ENCODE measurements around the gene DMD. TPM values are rescaled to one million over a fixed set of nuclear protein-coding genes. Genes with fewer than 3 reads are reported as not detected.
"Not testable (repeated sequence)": the region's sequence is repeated elsewhere in the genome, so short reads cannot be mapped to it uniquely, and the experiment has no call there.

DMD gene
- total RNA-seq, 1 experiment from 2014 or later = 6.2 TPM

- in situ Hi-C loops (cut with HindIII; ENCODE audit: low pct_unique_long_range_greater_than_20kb, low sequenced_read_pairs) = no loop called here
- no peak for DNase-seq (ENCODE audit: low read depth)
Observed at GRCh38 chrX:33078273-33078672, 133.1 kb downstream of the DMD start.

DNA sequence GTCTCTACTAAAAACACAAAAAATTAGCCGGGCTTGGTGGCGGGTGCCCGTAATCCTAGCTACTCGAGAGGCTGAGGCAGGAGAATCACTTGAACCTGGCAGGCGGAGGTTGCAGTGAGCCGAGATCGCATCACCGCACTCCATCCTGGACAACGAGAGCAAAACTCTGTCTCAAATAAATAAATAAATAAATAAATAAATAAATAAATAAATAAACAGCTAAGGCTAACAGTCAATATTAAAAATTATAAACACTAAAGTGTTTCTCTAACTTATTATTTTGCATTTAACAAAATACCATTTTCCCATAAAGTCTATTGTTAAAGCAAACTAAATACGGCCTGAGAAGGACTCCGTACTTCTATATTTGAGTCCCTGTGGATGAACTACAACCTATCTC, 137.7 kb downstream of the DMD start:
- in situ Hi-C loops (cut with HindIII; ENCODE audit: low pct_unique_long_range_greater_than_20kb, low sequenced_read_pairs); DNase-seq (ENCODE audit: low read depth): not testable (repeated sequence)

DNA sequence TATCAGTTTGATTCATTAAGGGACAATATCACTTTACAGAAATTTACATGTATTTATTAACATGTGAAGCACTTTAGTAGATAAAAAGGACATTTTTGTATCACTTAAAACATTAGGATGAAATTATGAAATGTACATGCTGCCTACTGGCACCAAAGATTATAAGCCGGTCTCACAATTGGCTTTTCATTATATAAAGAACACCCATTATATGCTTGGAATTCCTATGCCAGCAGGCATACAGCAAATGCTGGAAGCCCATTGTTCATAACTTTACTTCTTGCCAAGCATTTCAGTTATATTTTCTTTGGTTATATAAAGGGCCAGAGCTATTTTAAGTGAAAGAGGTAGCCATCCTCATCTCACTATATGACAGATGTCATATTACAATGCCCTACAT, 145.9 kb downstream of the DMD start:
- in situ Hi-C loops (cut with HindIII; ENCODE audit: low pct_unique_long_range_greater_than_20kb, low sequenced_read_pairs) = no loop called here
- no peak for DNase-seq (ENCODE audit: low read depth)

DNA sequence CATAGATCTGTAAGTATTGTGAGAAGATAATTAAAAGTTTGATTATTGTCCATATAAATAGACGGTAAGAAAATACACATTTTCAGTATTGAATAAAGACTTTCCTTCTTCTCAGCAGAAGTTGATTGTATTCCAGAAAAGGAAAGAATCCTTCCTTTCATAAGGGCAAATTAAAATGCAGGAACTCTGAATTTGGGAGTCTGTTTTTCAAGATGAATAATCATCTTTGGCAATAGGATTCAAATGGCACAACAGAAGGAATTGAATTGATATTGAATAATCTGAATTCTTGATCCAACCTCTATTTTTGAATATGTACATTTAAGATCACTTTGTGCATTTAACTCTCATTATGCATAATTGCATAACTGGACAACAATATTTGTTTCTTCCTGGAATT, 149.3 kb downstream of the DMD start:
- in situ Hi-C loops (cut with HindIII; ENCODE audit: low pct_unique_long_range_greater_than_20kb, low sequenced_read_pairs) = no loop called here
- no peak for DNase-seq (ENCODE audit: low read depth)

DNA sequence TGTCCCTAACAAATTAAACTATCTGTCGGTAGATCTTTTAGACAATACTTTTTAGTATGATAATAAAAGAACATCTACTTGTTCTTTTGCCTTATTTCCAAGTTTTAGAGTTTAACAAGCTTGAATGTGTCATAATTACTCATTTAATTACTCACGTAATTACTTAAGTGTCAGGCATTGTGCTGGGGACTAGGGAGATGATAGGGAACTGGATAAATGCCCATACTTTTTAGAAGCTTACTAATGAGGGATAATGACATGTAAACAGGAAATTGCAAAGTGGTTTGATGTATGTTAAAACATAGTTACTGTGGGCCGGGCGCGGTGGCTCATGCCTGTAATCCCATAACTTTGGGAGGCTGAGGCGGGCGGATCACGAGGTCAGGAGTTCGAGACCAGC, 158.3 kb downstream of the DMD start:
- DNase-seq (ENCODE audit: low read depth) = no peak
- in situ Hi-C loops (cut with HindIII; ENCODE audit: low pct_unique_long_range_greater_than_20kb, low sequenced_read_pairs) = no loop called here

DNA sequence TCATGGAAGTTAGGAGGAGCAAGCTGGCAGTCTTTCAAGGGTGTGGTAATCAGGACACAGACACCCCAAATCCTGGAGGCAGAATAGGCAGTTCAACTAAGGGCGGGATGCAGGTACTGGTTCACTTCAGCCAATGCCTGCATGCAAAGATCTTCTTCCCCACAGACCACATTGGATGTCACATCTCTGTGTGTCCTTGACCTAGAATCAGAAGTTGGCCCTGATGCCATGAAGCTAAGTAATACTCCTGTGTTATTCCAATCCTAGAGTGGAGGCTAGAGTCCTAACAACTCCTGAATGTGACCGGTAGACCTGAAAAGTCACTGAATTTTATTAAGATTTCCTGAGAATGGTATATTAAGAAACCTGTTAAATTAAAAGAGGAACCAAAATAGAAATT, 165.5 kb downstream of the DMD start:
- in situ Hi-C loops (cut with HindIII; ENCODE audit: low pct_unique_long_range_greater_than_20kb, low sequenced_read_pairs) = no loop called here
- no peak for DNase-seq (ENCODE audit: low read depth)

DNA sequence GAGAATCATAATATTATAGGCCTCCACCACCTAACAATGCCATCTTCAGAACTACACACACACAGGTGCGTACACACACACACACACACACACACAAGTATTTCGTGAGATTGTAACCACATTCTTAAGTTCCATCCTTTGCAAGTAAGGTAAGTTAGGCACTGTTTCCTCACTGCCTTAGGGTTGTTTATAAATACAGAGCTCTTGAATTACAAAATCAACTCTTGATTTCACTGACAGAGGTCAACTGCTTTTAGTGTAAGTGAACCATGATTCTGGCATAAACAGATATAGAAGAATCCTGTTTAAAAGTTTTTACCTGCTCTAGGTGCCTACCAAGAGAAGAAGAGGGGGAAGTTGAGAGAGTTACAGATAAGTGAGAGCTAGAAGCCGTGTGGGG, 166.1 kb downstream of the DMD start:
- in situ Hi-C loops (cut with HindIII; ENCODE audit: low pct_unique_long_range_greater_than_20kb, low sequenced_read_pairs) = no loop called here
- no peak for DNase-seq (ENCODE audit: low read depth)

GRCh38 chrX:33041141-33041540, 170.2 kb downstream of the DMD start:
- in situ Hi-C loops (cut with HindIII; ENCODE audit: low pct_unique_long_range_greater_than_20kb, low sequenced_read_pairs) = no loop called here
- DNase-seq (ENCODE audit: low read depth) = no peak

DNA sequence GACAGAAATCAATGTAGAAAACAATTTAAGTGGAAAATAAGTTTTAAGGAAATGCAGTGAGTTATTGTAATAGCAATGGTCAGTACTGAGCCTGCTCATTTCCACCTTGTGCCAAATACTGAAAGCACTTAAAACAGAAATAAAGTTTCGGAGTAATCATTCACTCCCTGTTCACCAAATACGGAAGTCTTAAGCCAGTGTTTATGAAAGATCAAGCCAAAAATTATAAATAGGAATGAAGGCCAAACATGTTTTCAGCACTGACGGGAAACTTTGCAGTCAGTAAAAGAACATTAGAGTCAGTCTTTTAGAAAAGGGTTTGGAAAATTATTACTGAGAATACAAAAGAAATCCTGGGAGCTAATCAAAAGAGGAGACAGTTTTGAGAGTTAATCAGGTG, 178.6 kb downstream of the DMD start:
- in situ Hi-C loops (cut with HindIII; ENCODE audit: low pct_unique_long_range_greater_than_20kb, low sequenced_read_pairs) = no loop called here
- no peak for DNase-seq (ENCODE audit: low read depth)

DNA sequence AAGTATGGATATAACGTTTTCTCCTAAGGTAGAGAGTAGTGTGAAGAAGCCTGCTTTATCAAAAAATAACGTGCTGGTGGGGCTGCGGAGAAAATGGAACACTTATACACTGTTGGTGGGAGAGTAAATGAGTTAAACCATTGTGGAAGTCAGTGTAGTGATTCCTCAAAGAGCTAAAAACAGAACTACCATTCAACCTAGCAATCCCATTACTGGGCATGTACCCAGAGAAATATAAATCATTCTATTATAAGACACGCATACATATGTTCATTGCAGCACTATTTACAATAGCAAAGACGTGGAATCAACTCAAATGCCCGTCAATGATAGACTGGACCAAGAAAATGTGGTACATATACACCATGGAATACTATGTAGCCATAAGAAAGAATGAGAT, 196.4 kb downstream of the DMD start:
- DNase-seq (ENCODE audit: low read depth) = no peak
- in situ Hi-C loops (cut with HindIII; ENCODE audit: low pct_unique_long_range_greater_than_20kb, low sequenced_read_pairs) = no loop called here

DNA sequence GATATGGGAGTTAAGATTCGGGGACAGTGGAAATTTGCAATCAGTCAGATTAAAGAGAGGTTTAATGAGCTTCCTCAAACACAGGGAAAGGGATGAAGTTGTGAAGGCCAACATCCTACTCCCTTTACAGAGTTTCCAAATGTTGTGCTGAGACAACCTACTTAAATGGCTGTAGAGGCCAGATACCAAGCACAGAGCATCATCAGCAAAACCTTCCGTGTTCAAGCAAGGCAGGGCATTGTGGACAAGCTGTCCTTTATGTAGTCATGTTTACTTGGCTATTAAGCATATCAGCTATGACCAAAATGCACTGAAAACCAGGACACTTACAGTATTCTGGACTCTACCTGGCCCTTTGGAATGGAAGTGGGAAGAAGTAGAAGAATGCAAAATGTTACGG, 197.3 kb downstream of the DMD start:
- no peak for DNase-seq (ENCODE audit: low read depth)
- in situ Hi-C loops (cut with HindIII; ENCODE audit: low pct_unique_long_range_greater_than_20kb, low sequenced_read_pairs) = no loop called here

- in situ Hi-C loops (cut with HindIII; ENCODE audit: low pct_unique_long_range_greater_than_20kb, low sequenced_read_pairs) = no loop called here
Observed at GRCh38 chrX:33001107-33001506, 210.2 kb downstream of the DMD start.

DNA sequence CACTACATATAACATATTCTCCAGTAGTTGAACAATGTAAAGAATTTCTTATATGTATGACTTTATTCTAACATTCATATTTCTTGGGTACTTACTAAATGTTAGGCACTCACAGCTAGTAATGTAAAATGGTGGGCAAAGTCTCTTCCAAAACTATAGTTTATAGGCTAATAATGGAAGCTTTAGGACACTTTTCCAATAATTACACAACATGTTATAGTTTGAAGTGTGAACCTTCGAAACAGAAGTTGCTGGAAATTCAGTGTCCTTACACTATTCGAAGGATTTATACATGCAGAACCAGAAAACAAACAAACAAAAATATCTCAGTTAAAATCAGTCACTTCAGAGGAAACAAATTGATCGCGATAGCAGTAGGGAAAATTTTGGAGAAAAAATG, 212.6 kb downstream of the DMD start:
- in situ Hi-C loops (cut with HindIII; ENCODE audit: low pct_unique_long_range_greater_than_20kb, low sequenced_read_pairs) = no loop called here

More at GRCh38 chrX:33001107-33001506, 210.2 kb downstream of the DMD start:
- no peak for DNase-seq (ENCODE audit: low read depth)

GRCh38 chrX:32995427-32995826, 215.9 kb downstream of the DMD start:
- in situ Hi-C loops (cut with HindIII; ENCODE audit: low pct_unique_long_range_greater_than_20kb, low sequenced_read_pairs) = no loop called here
- no peak for DNase-seq (ENCODE audit: low read depth)

More for the DNA sequence above, 212.6 kb downstream of the DMD start:
- no peak for DNase-seq (ENCODE audit: low read depth)

GRCh38 chrX:32987142-32987541, 224.2 kb downstream of the DMD start:
- in situ Hi-C loops (cut with HindIII; ENCODE audit: low pct_unique_long_range_greater_than_20kb, low sequenced_read_pairs) = no loop called here
- no peak for DNase-seq (ENCODE audit: low read depth)

DNA sequence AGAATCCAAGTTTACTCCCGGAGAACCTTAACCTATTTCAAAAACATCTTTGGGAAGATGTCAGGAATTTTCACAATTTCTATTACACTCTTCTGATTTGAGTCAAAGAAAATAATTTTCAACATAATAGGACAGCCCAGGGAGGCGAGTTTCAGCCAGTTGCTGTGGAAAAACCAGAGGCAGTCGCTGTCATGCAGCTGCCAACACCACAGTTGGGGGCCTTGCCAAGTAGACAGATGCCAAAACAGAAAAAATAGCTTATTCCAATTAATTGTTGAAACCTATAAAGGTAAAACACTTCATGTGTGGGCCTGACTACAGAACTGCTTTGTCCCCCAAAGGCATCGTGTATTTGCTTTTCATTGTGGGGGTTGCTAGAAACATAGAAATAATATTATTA, 225.8 kb downstream of the DMD start:
- no peak for DNase-seq (ENCODE audit: low read depth)
- in situ Hi-C loops (cut with HindIII; ENCODE audit: low pct_unique_long_range_greater_than_20kb, low sequenced_read_pairs) = no loop called here

GRCh38 chrX:32966821-32967355, 244.5 kb downstream of the DMD start:
- DNase-seq (ENCODE audit: low read depth) = no peak
- in situ Hi-C loops (cut with HindIII; ENCODE audit: low pct_unique_long_range_greater_than_20kb, low sequenced_read_pairs) = no loop called here

GRCh38 chrX:32954125-32954524, 257.2 kb downstream of the DMD start:
- no peak for DNase-seq (ENCODE audit: low read depth)
- in situ Hi-C loops (cut with HindIII; ENCODE audit: low pct_unique_long_range_greater_than_20kb, low sequenced_read_pairs) = no loop called here

DNA sequence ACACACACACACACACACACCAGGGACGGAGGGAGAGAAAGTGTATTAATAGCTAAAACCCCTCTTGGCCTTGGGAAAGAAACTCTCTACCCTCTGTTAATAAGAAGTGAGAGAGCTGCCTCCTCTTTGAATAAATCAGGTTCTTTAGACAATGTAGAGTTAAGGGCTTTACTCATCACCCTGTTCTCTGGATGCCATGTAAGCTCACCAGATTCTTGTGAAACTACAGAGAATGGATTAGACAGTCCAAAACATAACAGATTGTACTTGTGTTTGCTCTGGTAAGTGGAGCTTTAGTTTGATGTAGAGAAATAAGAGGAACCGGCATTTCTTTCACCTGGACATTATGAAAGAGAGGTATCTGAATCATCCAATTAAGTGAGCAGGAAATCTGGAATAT, 263.2 kb downstream of the DMD start:
- in situ Hi-C loops (cut with HindIII; ENCODE audit: low pct_unique_long_range_greater_than_20kb, low sequenced_read_pairs) = no loop called here
- DNase-seq (ENCODE audit: low read depth) = no peak

GRCh38 chrX:32937043-32937442, 274.3 kb downstream of the DMD start:
- in situ Hi-C loops (cut with HindIII; ENCODE audit: low pct_unique_long_range_greater_than_20kb, low sequenced_read_pairs) = no loop called here
- no peak for DNase-seq (ENCODE audit: low read depth)

DNA sequence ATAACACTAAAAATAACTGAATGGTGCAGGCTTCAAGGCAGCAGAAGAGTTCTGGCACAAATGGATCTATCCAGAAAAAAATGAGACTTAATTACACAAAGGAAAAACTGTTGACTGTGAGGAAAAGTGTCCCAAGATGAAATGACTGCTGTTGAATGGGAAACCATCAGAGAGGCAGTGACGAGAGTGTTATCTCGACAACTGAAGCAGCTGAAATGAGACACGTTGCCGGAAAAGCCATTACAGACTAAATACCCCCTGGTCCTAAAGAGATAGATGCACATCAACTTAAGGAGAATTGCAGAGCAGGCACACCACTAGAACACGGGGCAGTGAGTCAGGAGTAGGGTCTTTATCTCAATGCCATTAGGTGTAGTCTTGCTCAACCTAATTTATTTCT, 277.8 kb downstream of the DMD start:
- in situ Hi-C loops (cut with HindIII; ENCODE audit: low pct_unique_long_range_greater_than_20kb, low sequenced_read_pairs) = no loop called here

More for the DNA sequence above, 277.8 kb downstream of the DMD start:
- DNase-seq (ENCODE audit: low read depth) = no peak

All from Caki2 (cell line).